ENCODE results near the gene NPIPB9. TPM values are rescaled to one million over a fixed set of nuclear protein-coding genes. Genes with fewer than 3 reads are reported as not detected.
"Not testable (repeated sequence)": the region's sequence is repeated elsewhere in the genome, so short reads cannot be mapped to it uniquely, and the experiment has no call there.

Gene NPIPB9
- 0.54 TPM for polyA plus RNA-seq (2013, experiment 1 of 2; ENCODE audit: insufficient read length)
- 1.0 TPM for polyA plus RNA-seq (2013, experiment 2 of 2; ENCODE audit: insufficient read length)

- DNase-seq: not testable (repeated sequence)
Measured at GRCh38 chr16:28751487-28751886, at the start of gene NPIPB9. NPIPB9 (plus strand) TSS chr16:28751787.

GRCh38 chr16:28704246-28704645, 47.3 kb upstream of the NPIPB9 start:
- not testable (repeated sequence) for DNase-seq

GRCh38 chr16:28711220-28712083, 40.1 kb upstream of the NPIPB9 start, which contains the start of gene EIF3C:
EIF3C (plus strand) TSS chr16:28711464; CDS start chr16:28711687, 223 bp downstream.
- DNase-seq: not testable (repeated sequence)

- DNase-seq: not testable (repeated sequence)
Measured at GRCh38 chr16:28722852-28723650, 28.5 kb upstream of the NPIPB9 start.

- DNase-seq: not testable (repeated sequence)
Measured at GRCh38 chr16:28731253-28731652, 20.3 kb upstream of the NPIPB9 start.

GRCh38 chr16:28732455-28733124, 19.0 kb upstream of the NPIPB9 start:
- DNase-seq: not testable (repeated sequence)

- not testable (repeated sequence) for DNase-seq
Measured at GRCh38 chr16:28739787-28740186, 11.8 kb upstream of the NPIPB9 start.

- not testable (repeated sequence) for DNase-seq
Measured at GRCh38 chr16:28740631-28741030, 11.0 kb upstream of the NPIPB9 start.

GRCh38 chr16:28741295-28741694, 10.3 kb upstream of the NPIPB9 start:
- DNase-seq: not testable (repeated sequence)

GRCh38 chr16:28746618-28747350, 4.8 kb upstream of the NPIPB9 start:
- not testable (repeated sequence) for DNase-seq

- not testable (repeated sequence) for DNase-seq
Measured at GRCh38 chr16:28749997-28750465, 1.6 kb upstream of the NPIPB9 start.

- DNase-seq: not testable (repeated sequence)
Measured at GRCh38 chr16:28750469-28751067, 1.0 kb upstream of the NPIPB9 start.

GRCh38 chr16:28781697-28782096, 30.1 kb downstream of the NPIPB9 start:
- DNase-seq: not testable (repeated sequence)

GRCh38 chr16:28782357-28782756, 30.8 kb downstream of the NPIPB9 start:
- not testable (repeated sequence) for DNase-seq

GRCh38 chr16:28802235-28803019, 50.8 kb downstream of the NPIPB9 start:
- DNase-seq: peak; percentile 83

GRCh38 chr16:28807445-28808120, 56.0 kb downstream of the NPIPB9 start:
- DNase-seq: not testable (repeated sequence)

- DNase-seq: no peak
Measured at GRCh38 chr16:28820016-28820415, 68.4 kb downstream of the NPIPB9 start.

GRCh38 chr16:28820546-28820945, 69.0 kb downstream of the NPIPB9 start:
- not testable (repeated sequence) for DNase-seq

- DNase-seq: no peak
Measured at GRCh38 chr16:28821874-28822519, 70.4 kb downstream of the NPIPB9 start.
